K562 (cell line): ENCODE results near the gene CCDC50. TPM values are rescaled to one million over a fixed set of nuclear protein-coding genes. Genes with fewer than 3 reads are reported as not detected.

Experiments
- ATAC-seq: fragments of 200-7000 bp; cut with Tn5 transposase; 3 replicates; pipeline ENCODE4 v1.9.1; 2020; ENCODE audit warnings: moderate library complexity
- BruUV-seq: library from RNA; stranded (reverse); fragments of 400-500 nt; replicated peaks from 2 replicates; lab custom pipeline; 2021; lab: Mats Ljungman, UMichigan
- CTCF ChIA-PET: fragments of 300-600 bp; formaldehyde crosslinking; extraction: SDS; loops from one replicate; lab custom pipeline; 2021; ENCODE audit warnings: low intra/inter-chr PET ratio; lab: Yijun Ruan, JAX
- POLR2A ChIA-PET: fragments of 300-600, 350-650 bp; sonication (Branson Sonifier 250); formaldehyde crosslinking; extraction: SDS; loops from one replicate; lab custom pipeline; 2021; ENCODE audit warnings: antibody characterized with exemption, inconsistent platforms; lab: Yijun Ruan, JAX
- DNase-seq, 4 experiments: peaks; one replicate each; pipeline versions ENCODE4 v3.0.0 to v3.0.0-alpha.2; 2011 to 2018; ENCODE audit warnings: low spot score in 3 of 4, mixed read lengths in 3 of 4; ENCODE audit errors: extremely low read depth in 1 of 4
- FAIRE-seq: peaks from 2 replicates; lab custom pipeline; 2011; peaks lifted over from hg19 to GRCh38; lab: Jason Lieb, UNC
- H2AFZ ChIP-seq: 2 replicates; pipeline ENCODE4 v1.6.0; 2011; ENCODE audit warnings: low read depth, low read length, control low read depth, inconsistent platforms
- H3K27ac ChIP-seq: fragments of 200-600 bp; 3 replicates; pipeline ENCODE4 v1.8.0; 2011; ENCODE audit warnings: low read depth, mild to moderate bottlenecking, control low read depth, inconsistent platforms, low read length, moderate library complexity, mixed read lengths; ENCODE audit errors: extremely low read depth
- H3K27me3 ChIP-seq, 2 experiments: fragments of 300-600 bp in 1 of 2; 2 replicates in 1 of 2; 3 replicates in 1 of 2; pipeline versions ENCODE4 v1.6.0 to v1.8.0; 2011; ENCODE audit warnings: inconsistent platforms in 2 of 2, low read length in 2 of 2, mild to moderate bottlenecking in 1 of 2, mixed read lengths in 1 of 2, moderate library complexity in 1 of 2; ENCODE audit not compliant: control insufficient read depth in 2 of 2, insufficient read depth in 2 of 2
- H3K36me3 ChIP-seq: fragments of 300-600 bp; 3 replicates; pipeline ENCODE4 v1.8.0; 2011; ENCODE audit warnings: mild to moderate bottlenecking, low read length, inconsistent platforms; ENCODE audit not compliant: control insufficient read depth, insufficient read depth
- H3K4me1 ChIP-seq, 2 experiments: fragments of 200-600 bp in 1 of 2; replicated peaks in 1 of 2; 2 replicates in 1 of 2; 3 replicates in 1 of 2; pipeline versions ENCODE4 v1.5.1 to v1.8.0; 2011; ENCODE audit warnings: inconsistent platforms in 2 of 2, low read length in 2 of 2, mild to moderate bottlenecking in 1 of 2, mixed read lengths in 1 of 2, moderate library complexity in 1 of 2; ENCODE audit not compliant: control insufficient read depth in 2 of 2, insufficient read depth in 2 of 2
- H3K4me2 ChIP-seq: 2 replicates; pipeline ENCODE4 v1.6.1; 2011; ENCODE audit warnings: low read length, control low read depth, inconsistent platforms, mixed read lengths; ENCODE audit not compliant: insufficient read depth
- H3K4me3 ChIP-seq: fragments of 200-600 bp; sonication (generic), shearing (Covaris generic); 2 replicates; pipeline ENCODE4 v1.5.1; 2016; ENCODE audit warnings: control low read depth, inconsistent platforms
- H3K79me2 ChIP-seq: fragments of 200-600 bp; 3 replicates; pipeline ENCODE4 v1.8.0; 2011; ENCODE audit warnings: low read length, inconsistent platforms; ENCODE audit not compliant: control insufficient read depth, insufficient read depth
- H3K9ac ChIP-seq, 2 experiments: 2 replicates each; pipeline versions ENCODE4 v1.6.0 to v1.6.1; 2011; ENCODE audit warnings: low read depth in 2 of 2, low read length in 2 of 2, control low read depth in 1 of 2, inconsistent platforms in 1 of 2, mild to moderate bottlenecking in 1 of 2, mixed read lengths in 1 of 2; ENCODE audit not compliant: insufficient read depth in 1 of 2
- H3K9me1 ChIP-seq: one replicate; pipeline ENCODE4 v1.6.0; 2011; ENCODE audit warnings: inconsistent platforms, mild to moderate bottlenecking, low read length, moderate library complexity; ENCODE audit not compliant: control insufficient read depth, insufficient read depth
- H3K9me3 ChIP-seq: replicated peaks from 2 replicates; pipeline ENCODE4 v1.5.1; 2011; ENCODE audit warnings: low read depth, low read length, inconsistent platforms; ENCODE audit not compliant: control insufficient read depth, insufficient read depth
- H4K20me1 ChIP-seq: replicated peaks from 2 replicates; pipeline ENCODE4 v1.6.1; 2011; ENCODE audit warnings: low read length, inconsistent platforms, mixed read lengths; ENCODE audit not compliant: control insufficient read depth, insufficient read depth
- BMI1 ChIP-seq: fragments of 150-350 bp; IDR thresholded peaks from 2 replicates; pipeline ENCODE4 v1.6.1; 2014; ENCODE audit warnings: low read length
- CEBPZ ChIP-seq: fragments of 150-350 bp; IDR thresholded peaks from 2 replicates; pipeline ENCODE4 v1.6.1; 2014; ENCODE audit warnings: low read depth, mild to moderate bottlenecking, low read length, borderline replicate concordance
- IRF2 ChIP-seq: sonication (generic); formaldehyde crosslinking; IDR thresholded peaks from 2 replicates; pipeline ENCODE4 v1.8.1; 2022; ENCODE audit warnings: mild to moderate bottlenecking, missing genetic modification reagents
- MITF ChIP-seq: IDR thresholded peaks from 2 replicates; pipeline ENCODE4 v1.6.1; 2014; ENCODE audit warnings: antibody characterized with exemption
- NR3C1 ChIP-seq: sonication (generic); formaldehyde crosslinking; IDR thresholded peaks from 2 replicates; pipeline ENCODE4 v1.8.1; 2022; ENCODE audit warnings: missing genetic modification reagents
- PHB ChIP-seq: fragments of 250-450 bp; sonication (Bioruptor Pico); IDR thresholded peaks from 2 replicates; pipeline ENCODE4 v1.5.0; 2021
- SMARCE1 ChIP-seq: fragments of 450-650 bp; IDR thresholded peaks from 2 replicates; pipeline ENCODE4 v1.7.1; 2016; ENCODE audit warnings: mild to moderate bottlenecking
- SPI1 ChIP-seq: IDR thresholded peaks from 2 replicates; pipeline ENCODE4 v1.6.1; 2011; ENCODE audit warnings: low read depth, low read length, control low read depth, borderline replicate concordance
- ZNF12 ChIP-seq: sonication (generic); formaldehyde crosslinking; IDR thresholded peaks from 2 replicates; pipeline ENCODE4 v1.4.0; 2020; ENCODE audit warnings: mild to moderate bottlenecking, missing genetic modification reagents
- ZNF263 ChIP-seq: sonication (generic); formaldehyde crosslinking; IDR thresholded peaks from 2 replicates; pipeline ENCODE4 v1.8.0; 2022; ENCODE audit warnings: mild to moderate bottlenecking, missing genetic modification reagents, borderline replicate concordance
- ZNF77 ChIP-seq: fragments of 250-450 bp; sonication (Bioruptor Pico); IDR thresholded peaks from 2 replicates; pipeline ENCODE4 v1.5.0; 2020
- in situ Hi-C: fragments of 300-500 bp; cut with MboI; formaldehyde crosslinking; loops from 4 replicates; pipeline ENCODE4 v1.15.0; 2018; ENCODE audit warnings: inconsistent platforms, mixed read lengths
- intact Hi-C: fragments of 100-400 bp; cut with micrococcal nuclease; formaldehyde crosslinking; loops from 2 replicates; pipeline ENCODE4 v1.14.2; 2022
- polyA plus RNA-seq, 8 experiments: library from polyadenylated mRNA; depleted of rRNA in 4 of 8; stranded (reverse) in 5 of 8; unstranded in 3 of 8; fragments of >200 nt; fragmentation: Nextera tagmentation in 2 of 8; fragmentation: Illumina TruSeq in 1 of 8; extraction: Ambion mirVana in 2 of 8; extraction: Trizol in 1 of 8; gene quantifications; 2 replicates each; pipeline versions ENCODE4 v1.2.1 to v1.2.3, GENCODE V29; 2011 to 2014; ENCODE audit warnings: inconsistent platforms in 1 of 8, missing spikeins in 1 of 8
- total RNA-seq, 7 experiments: library from RNA; depleted of rRNA in 6 of 7; stranded (reverse); fragments of >200 nt in 6 of 7; fragmentation: Illumina TruSeq in 2 of 7; extraction: Trizol in 2 of 7; gene quantifications; 2 replicates each; pipeline versions ENCODE4 v1.2.1 to v1.2.3, GENCODE V29; 2011 to 2021; ENCODE audit warnings: low replicate concordance in 1 of 7

The CCDC50 gene
- total and polyA plus RNA-seq, 9 of the 15 experiments (the other 6 are each of a cell fraction or from before 2014, with no cell fraction given), result 8.4 to 63.4 (median 40.4) TPM

GRCh38 chr3:191342411-191342810 is 13.2 kb downstream of the CCDC50 start:
- CTCF ChIA-PET, result no interaction called here
- Histone ChIP-seq H3K4me3 (no peak overlapping the region), H3K4me2 (no peak overlapping the region), H3K9me1 (no peaks in the 10 kb centered on the region), H3K27ac (no peak overlapping the region), H3K4me1 (peaks cover under 1 to 15% of the 10 kb centered on the region in 2 experiments; a peak in 3 of 5 replicates), H4K20me1 (peaks cover 10% of the 10 kb centered on the region), H2AFZ (no peak overlapping the region), H3K79me2 (peaks cover 91% of the 10 kb centered on the region), H3K36me3 (no peaks in the 10 kb centered on the region), H3K9ac (no peak overlapping the region), H3K9me3 (no peaks in the 10 kb centered on the region), H3K27me3 (no peaks in the 10 kb centered on the region)
- ATAC-seq (no peak), DNase-seq (peak in 3 of 4 experiments; percentile 1), FAIRE-seq (no peak)
- intact Hi-C loops (no loop called here), in situ Hi-C loops (no loop called here)
- BruUV-seq, result no TSS peak
- POLR2A ChIA-PET, result interaction anchor here (1.0 to 1.7 kb wide), 2 partner anchors 13 to 19 kb away, joined by 3 to 8 read pairs; no protein-coding TSS in a partner anchor
- TF ChIP-seq ZNF12 (CRISPR knock-in tag) (no peak), CEBPZ (no peak), NR3C1 (CRISPR knock-in tag) (no peak), SMARCE1 (no peak), ZNF263 (no peak), MITF (no peak), ZNF77 (no peak), SPI1 (no peak), PHB (no peak), IRF2 (CRISPR knock-in tag) (no peak), BMI1 (no peak)
